ENCODE measurements around the gene SLC9A8. TPM values are rescaled to one million over a fixed set of nuclear protein-coding genes. Genes with fewer than 3 reads are reported as not detected.

Gene SLC9A8
- total RNA-seq, 1 experiment from 2014 or later = 7.5 TPM

DNA sequence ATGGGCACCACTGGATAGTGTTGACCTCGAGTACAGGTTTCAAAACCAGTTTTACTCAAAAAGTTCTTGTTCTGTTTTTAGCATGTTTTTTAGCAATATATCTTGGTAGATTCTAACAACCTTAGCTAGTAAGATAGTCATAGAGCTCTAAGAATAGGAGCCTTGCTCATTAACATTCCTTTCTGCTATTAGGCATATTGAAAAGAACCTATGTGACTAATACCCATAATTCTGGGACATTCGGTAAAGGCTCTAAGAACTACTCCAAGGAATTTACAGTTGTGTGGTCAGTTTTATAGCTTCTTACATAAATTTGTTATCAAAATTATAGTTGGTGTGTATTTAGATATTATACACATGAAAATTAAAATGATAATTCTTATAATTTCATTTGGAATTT lies 11.6 kb downstream of the SLC9A8 start:
- Histone ChIP-seq H3K9me3 (ENCODE audit: control insufficient read depth, low read depth, low read length) (no peaks in the 10 kb centered on the region), H3K14ac (ENCODE audit: insufficient read depth, low read length) (no peak overlapping the region), H2BK20ac (ENCODE audit: low read depth, low read length, poor library complexity, severe bottlenecking) (no peak overlapping the region), H3K79me2 (ENCODE audit: insufficient read depth, low read length) (no peaks in the 10 kb centered on the region), H2BK12ac (ENCODE audit: insufficient read length, low read depth, low read length) (no peak overlapping the region), H2AK5ac (ENCODE audit: insufficient read length, low read length) (no peak overlapping the region), H3K4me1 (ENCODE audit: insufficient read depth, low read length) (no peaks in the 10 kb centered on the region), H4K20me1 (ENCODE audit: control insufficient read depth, insufficient read depth, insufficient read length) (no peaks in the 10 kb centered on the region), H4K8ac (replicated peaks; ENCODE audit: insufficient read length, low read depth, low read length) (no peak overlapping the region), H3K23ac (ENCODE audit: insufficient read length, low read depth, low read length) (no peak overlapping the region), H3K18ac (ENCODE audit: insufficient read length, low read depth, low read length) (no peak overlapping the region), H3K23me2 (ENCODE audit: insufficient read length, low read depth, low read length, poor library complexity, severe bottlenecking) (no peaks in the 10 kb centered on the region), H3K27me3 (ENCODE audit: insufficient read depth, low read length) (no peaks in the 10 kb centered on the region), H3K56ac (ENCODE audit: insufficient read length, low read depth, low read length) (no peak overlapping the region), H4K5ac (ENCODE audit: insufficient read length, low read depth, low read length) (no peak overlapping the region), H3T11ph (ENCODE audit: low read length) (no peak overlapping the region), H3K27ac (ENCODE audit: insufficient read length, low read depth, low read length) (no peak overlapping the region), H2BK15ac (ENCODE audit: low read depth, low read length) (no peak overlapping the region), H3K4me2 (ENCODE audit: insufficient read depth, insufficient read length, low read length) (no peak overlapping the region), H3K4ac (ENCODE audit: low read depth, low read length) (no peak overlapping the region), H4K91ac (ENCODE audit: insufficient read length, low read depth, low read length) (no peak overlapping the region), H3K79me1 (ENCODE audit: insufficient read depth, low read depth, low read length, poor library complexity, severe bottlenecking) (no peaks in the 10 kb centered on the region), H2BK5ac (ENCODE audit: insufficient read length, low read length) (no peak overlapping the region), H2AFZ (ENCODE audit: low read length) (no peak overlapping the region), H2BK120ac (ENCODE audit: low read depth, low read length, poor library complexity, severe bottlenecking) (no peak overlapping the region), H3K9ac (ENCODE audit: extremely low read depth, insufficient read length, low read length) (no peak overlapping the region)
- Mint-ChIP-seq H3K9me3 (peaks cover 3 to 7% of the 10 kb centered on the region in 2 experiments; a peak in 1 of 5 replicates), H3K27ac (no peak overlapping the region), H3K4me3 (no peak overlapping the region), H3K27me3 (ENCODE audit: low read depth) (no peaks in the 10 kb centered on the region), H3K36me3 (ENCODE audit: insufficient read depth in 1 of 3, low read depth in 3 of 3) (peaks cover 8 to 35% (median 18%) of the 10 kb centered on the region in 3 experiments), H3K4me1 (no peaks in the 10 kb centered on the region)
- WGBS (ENCODE audit: extremely low coverage, insufficient read length, low lambda C conversion rate) = no CpG with 5 or more reads among the region's 2 CpGs
- TF ChIP-seq CTCF (conservative IDR thresholded peaks at IDR 0.05) = no peak
- DNase-seq = no peak

Data from H9 (cell line).